Head of caudate nucleus (tissue), 42 donors: Measurements from ENCODE around the gene PDILT.

Experiments used
- DNase-seq, 42 donors: peaks; one replicate each; pipeline versions ENCODE4 v3.0.0 to v3.0.0-alpha.2; 2020 to 2021; ENCODE audit warnings: mixed read lengths in 7 of 42
- intact Hi-C: fragments of 100-400 bp; cut with DNase I; formaldehyde crosslinking; loops from one replicate; pipeline ENCODE4 v1.15.0; 2022

Gene PDILT

GRCh38 chr16:20409398-20410120, 5.0 kb upstream of the PDILT start, which contains the start of gene ACSM5:
Gene ACSM5, plus strand, starts transcription at chr16:20409534. Its CDS starts 1,951 bp downstream, at chr16:20411485.
- DNase-seq = peak; percentile 35 to 84 (median 68)
- intact Hi-C loops = no loop called here

- no peak for DNase-seq
- intact Hi-C loops = no loop called here
These were observed 1.9 kb downstream of the PDILT start for GRCh38 chr16:20402651-20403050.

GRCh38 chr16:20401475-20402016, 3.0 kb downstream of the PDILT start:
- intact Hi-C loops = no loop called here
- no peak for DNase-seq

- intact Hi-C loops = no loop called here
- no peak for DNase-seq
These were observed 3.5 kb downstream of the PDILT start for GRCh38 chr16:20401066-20401465.

- DNase-seq = no peak
- intact Hi-C loops = no loop called here
These were observed 5.4 kb downstream of the PDILT start for GRCh38 chr16:20399185-20399584.

- intact Hi-C loops = no loop called here
- no peak for DNase-seq
These were observed 5.9 kb downstream of the PDILT start for GRCh38 chr16:20398603-20399002.

- DNase-seq = no peak
- intact Hi-C loops = no loop called here
These were observed 7.0 kb downstream of the PDILT start for GRCh38 chr16:20397468-20398074.

- intact Hi-C loops = no loop called here
- no peak for DNase-seq
These were observed 7.6 kb downstream of the PDILT start for GRCh38 chr16:20396846-20397467.

GRCh38 chr16:20395946-20396345, 8.6 kb downstream of the PDILT start:
- DNase-seq = no peak
- intact Hi-C loops = no loop called here

GRCh38 chr16:20393801-20394577, 10.5 kb downstream of the PDILT start:
- DNase-seq = no peak
- intact Hi-C loops = no loop called here

- DNase-seq = no peak
These were observed 13.5 kb downstream of the PDILT start for GRCh38 chr16:20391045-20391444.

GRCh38 chr16:20388854-20389253, 15.7 kb downstream of the PDILT start:
- intact Hi-C loops = no loop called here
- DNase-seq = no peak

More at GRCh38 chr16:20391045-20391444, 13.5 kb downstream of the PDILT start:
- intact Hi-C loops = no loop called here

- intact Hi-C loops = no loop called here
- DNase-seq = no peak
These were observed 16.6 kb downstream of the PDILT start for GRCh38 chr16:20387978-20388377.

GRCh38 chr16:20385844-20386832, 18.4 kb downstream of the PDILT start:
- intact Hi-C loops = no loop called here
- peak; percentile 30 to 91 (median 78) for DNase-seq

- DNase-seq = peak; percentile 24 to 87 (median 68)
- intact Hi-C loops = loop anchor here (5.0 kb wide), 1 partner anchor 476 kb away; no protein-coding TSS in a partner anchor
These were observed 21.2 kb downstream of the PDILT start for GRCh38 chr16:20383106-20384029.

GRCh38 chr16:20382202-20382948, 22.2 kb downstream of the PDILT start:
- intact Hi-C loops = loop anchor here (5.0 kb wide), 1 partner anchor 475 kb away; no protein-coding TSS in a partner anchor
- no peak for DNase-seq
